COLO668 (cell line): ENCODE measurements around the gene PHLDB1.
A peak's percentile ranks its signal among the peaks of the same experiment; 100 is the strongest.

Experiments used
- DNase-seq: peaks from one replicate; lab custom pipeline; 2025; ENCODE audit not compliant: unreplicated experiment; lab: John Stamatoyannopoulos, UW

The PHLDB1 gene

DNA sequence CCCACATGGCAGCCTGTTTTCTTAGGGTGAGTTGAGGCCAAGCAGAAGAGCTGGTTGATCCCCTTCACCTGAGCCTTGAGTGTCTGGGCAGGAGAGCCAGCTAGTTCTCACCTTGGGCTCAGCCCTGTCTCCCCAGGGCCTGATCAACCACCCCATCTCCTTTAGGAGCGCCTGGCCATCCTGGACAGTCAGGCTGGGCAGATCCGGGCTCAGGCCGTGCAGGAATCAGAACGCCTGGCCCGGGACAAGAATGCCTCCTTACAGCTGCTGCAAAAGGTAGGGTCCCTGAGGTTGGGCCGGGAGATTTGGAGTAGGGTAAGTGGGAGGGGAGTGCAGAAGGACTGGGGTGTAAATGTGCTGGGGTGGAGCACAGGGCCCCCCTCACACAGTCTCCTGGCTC is 31.3 kb downstream of the PHLDB1 start:
- no peak for DNase-seq

DNA sequence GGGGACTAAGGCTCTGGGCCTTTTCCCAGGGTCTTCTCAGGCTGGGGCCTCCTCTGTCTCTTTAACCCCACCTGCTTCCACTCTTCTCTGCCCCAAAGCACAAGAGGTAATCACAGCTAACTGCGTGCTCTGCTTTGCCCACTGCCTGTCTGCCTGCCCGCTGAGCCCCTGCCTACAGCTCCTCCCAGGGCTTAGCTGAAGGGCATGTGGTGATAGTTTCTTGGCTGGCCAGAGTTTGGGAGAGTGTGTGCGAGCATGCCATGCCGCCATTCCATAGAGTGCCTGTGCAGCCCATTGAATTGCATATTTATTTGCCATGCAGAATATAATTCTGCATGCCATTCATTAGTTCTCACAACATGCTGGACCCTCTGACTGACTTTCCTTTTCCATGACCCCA is 32.5 kb downstream of the PHLDB1 start:
- no peak for DNase-seq

- peak; percentile 26 for DNase-seq
Observed at GRCh38 chr11:118640332-118641154, 33.1 kb downstream of the PHLDB1 start.

GRCh38 chr11:118641397-118642019 is 34.1 kb downstream of the PHLDB1 start:
- peak; percentile 96 for DNase-seq

DNA sequence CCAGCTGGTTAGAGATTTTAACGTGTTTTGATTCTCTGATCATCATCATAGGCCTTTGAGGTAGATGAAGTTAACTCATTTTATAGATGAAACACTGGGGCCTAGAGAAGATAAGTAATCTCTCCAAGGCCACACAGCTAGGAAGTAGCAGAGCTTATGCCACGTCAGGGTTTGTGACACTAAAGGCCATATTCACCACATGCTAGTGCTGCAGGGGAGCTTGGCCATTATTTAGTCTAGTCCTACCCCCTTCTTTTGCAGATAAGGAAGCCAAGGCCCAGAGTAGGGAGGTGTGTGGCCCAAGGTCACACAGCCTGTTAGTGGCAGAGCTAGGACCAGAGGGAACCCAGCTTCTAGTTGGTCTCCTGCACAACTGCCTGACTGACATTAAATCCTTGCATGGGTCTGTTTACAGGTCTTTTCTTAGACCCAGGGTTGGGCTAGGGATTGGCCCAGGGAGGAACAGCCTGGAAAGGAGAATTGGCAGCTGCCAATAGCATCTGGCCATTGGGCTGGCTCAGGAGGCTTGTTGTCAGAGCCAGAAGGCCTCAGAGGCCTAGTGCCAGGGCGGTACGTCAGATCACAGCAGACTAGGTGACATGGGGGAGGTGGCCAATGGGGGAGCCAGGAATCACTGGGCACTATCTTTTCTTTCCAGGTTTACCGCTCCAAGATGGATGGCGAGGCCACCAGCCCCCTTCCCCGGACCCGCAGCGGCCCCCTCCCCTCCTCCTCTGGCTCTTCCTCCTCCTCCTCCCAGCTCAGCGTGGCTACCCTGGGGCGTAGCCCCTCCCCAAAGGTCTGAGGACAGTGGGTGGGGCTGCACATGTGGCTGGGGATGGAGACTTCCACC is 36.0 kb downstream of the PHLDB1 start:
- DNase-seq = no peak

DNA sequence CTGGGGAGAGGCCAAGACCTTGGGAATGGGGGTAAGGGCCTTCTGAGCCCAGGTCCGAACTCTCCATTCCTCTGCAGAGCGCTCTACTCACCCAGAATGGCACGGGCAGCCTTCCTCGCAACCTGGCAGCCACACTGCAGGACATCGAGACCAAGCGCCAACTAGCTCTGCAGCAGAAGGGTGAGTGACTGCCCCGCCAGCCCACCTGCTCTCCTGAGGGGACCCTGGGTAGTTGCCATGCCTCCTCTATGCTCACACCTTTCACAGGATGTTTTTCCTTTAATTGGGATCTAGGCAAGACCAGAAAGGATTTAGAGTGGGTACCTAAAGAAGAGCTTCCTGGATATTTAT is 36.6 kb downstream of the PHLDB1 start:
- DNase-seq = no peak

DNA sequence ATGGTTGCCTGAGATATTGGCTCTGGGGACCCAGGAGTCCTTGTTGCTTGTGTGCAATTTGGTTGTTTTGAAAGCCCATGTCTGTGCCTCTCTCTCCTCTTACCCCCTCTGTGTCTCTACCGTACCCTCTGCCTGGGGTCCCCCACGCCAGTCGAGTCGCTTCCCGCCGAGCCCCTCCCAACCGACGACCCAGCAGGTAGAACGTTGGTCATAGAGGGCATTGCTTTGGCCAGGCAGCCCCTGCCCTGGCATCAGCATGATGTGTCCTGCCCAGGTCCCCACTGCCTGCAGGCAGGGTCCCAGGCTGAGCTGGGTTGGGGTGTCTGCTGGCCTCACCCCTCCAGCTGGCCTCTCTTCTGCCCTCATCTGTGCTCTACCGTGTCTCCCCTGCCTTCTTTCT is 37.1 kb downstream of the PHLDB1 start:
- DNase-seq = no peak

DNA sequence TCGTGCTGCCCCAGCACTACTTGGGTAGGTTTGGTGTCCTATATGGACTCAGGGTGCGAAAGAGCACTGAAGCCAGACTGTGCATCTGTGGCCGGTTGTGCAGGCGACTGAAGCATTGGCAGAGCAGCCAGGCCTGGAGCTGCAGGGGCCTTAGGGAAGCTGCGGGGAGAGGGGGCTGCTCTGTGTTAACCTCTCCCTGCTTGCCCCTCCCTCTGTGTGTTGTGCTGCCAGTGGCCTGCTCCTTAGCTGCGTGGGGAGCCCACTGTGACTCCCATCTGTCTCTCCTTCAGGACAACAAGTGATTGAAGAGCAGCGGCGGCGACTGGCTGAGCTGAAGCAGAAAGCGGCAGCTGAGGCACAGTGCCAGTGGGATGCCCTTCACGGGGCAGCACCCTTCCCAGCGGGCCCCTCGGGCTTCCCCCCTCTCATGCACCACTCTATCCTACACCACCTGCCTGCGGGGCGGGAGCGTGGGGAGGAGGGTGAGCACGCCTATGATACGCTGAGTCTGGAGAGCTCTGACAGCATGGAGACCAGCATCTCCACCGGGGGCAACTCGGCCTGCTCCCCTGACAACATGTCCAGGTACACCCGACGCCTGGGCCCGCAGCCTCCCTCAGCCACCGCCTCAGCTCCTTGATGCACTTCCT is 37.8 kb downstream of the PHLDB1 start:
- no peak for DNase-seq

GRCh38 chr11:118646393-118646792 is 39.0 kb downstream of the PHLDB1 start:
- DNase-seq = no peak

GRCh38 chr11:118648291-118648690 is 40.9 kb downstream of the PHLDB1 start:
- DNase-seq = no peak

- no peak for DNase-seq
Observed at GRCh38 chr11:118649941-118650340, 42.5 kb downstream of the PHLDB1 start.

- no peak for DNase-seq
Observed at GRCh38 chr11:118650366-118650765, 43.0 kb downstream of the PHLDB1 start.

- DNase-seq = no peak
Observed at GRCh38 chr11:118651820-118652219, 44.4 kb downstream of the PHLDB1 start.

DNA sequence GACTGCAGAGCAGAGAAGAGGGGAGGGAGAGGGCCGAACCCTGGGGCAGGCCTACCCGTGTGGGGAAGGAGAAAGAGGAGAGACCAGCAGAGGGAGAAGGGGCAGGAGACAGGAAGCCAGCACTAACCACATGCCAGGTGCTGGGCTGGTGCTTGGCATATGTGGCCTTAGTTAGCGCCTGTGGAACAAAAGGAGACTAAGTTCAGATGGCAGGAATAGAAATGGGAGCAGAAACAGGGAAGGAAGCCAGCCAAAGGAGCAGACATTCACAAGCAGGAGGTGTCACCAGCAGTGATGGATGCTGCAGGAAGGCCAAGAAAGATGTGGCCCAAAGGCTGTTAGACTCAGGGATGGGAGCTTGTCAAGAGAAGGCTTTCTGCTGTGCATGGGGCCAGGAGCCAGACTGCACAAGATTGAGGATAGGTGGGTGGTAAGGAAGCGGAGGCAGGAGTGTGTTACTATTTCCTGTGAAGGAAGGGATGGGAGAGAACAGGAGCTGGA is 45.3 kb downstream of the PHLDB1 start:
- DNase-seq = no peak

DNA sequence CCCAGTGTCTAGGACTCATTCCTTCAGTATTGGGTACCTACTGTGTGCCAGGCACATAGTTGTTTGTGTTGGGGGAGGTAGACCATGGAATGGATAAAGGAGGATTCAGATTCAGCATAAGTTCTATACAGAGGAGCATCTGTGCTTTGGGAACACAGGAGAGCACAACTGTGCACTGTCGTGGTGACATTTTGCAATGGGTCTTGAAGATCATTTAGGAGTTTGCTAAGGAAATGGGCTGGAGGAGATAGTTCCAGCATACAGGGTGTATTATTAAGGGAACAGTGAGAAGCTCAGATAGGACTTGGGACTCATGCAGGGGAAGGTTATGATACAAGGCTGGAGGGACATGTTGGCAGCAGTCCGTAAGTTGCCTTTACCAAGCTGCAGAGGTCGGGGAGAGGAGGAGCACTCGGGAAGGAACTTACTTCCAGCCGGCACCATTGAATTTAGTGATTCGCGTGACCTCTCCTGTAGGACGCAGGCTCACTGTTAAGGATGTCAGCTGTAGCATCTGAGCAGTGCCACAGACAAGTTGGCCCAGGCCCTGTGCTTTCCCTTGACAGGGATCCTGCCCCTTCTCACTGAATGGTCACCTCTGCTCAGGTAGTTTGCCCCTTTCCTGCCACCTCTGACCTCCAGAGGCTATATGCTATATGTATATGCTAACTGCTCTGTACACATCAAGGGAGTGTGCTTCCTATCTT is 46.4 kb downstream of the PHLDB1 start:
- DNase-seq = no peak

DNA sequence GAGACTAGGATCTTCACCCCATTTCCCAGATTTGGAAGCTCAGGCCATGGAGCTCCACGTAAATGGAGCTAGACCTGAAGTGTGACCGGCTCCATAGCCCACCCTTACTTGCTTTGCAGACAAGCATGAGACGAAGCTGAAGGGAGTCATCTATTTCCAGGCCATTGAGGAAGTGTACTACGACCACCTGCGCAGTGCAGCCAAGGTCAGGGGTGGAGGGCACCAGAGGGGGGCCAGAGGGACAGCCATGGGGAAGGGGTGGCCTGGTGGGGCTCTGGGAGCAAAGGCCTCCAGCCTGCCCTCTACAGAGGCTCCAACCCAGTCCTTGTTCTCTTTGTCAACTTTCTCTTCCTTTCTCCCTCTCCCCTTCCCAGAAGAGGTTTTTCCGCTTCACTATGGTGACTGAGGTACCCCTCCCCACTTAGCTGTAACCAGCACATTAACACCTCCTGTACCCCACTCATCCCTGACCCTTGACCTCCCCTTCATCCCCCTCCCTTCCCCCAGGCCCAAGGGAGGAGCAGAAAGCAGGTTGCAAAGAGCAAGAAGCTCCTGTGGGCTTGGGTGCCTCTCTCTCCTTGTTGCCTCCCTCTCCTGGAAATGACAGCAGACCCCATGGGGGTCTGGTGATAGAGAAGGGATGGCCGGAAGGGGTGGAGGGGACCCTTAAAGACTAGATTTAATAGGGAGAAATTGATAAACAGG is 48.2 kb downstream of the PHLDB1 start:
- no peak for DNase-seq

GRCh38 chr11:118656563-118657165 is 49.2 kb downstream of the PHLDB1 start:
- no peak for DNase-seq

- no peak for DNase-seq
Observed at GRCh38 chr11:118657238-118657637, 49.8 kb downstream of the PHLDB1 start.

DNA sequence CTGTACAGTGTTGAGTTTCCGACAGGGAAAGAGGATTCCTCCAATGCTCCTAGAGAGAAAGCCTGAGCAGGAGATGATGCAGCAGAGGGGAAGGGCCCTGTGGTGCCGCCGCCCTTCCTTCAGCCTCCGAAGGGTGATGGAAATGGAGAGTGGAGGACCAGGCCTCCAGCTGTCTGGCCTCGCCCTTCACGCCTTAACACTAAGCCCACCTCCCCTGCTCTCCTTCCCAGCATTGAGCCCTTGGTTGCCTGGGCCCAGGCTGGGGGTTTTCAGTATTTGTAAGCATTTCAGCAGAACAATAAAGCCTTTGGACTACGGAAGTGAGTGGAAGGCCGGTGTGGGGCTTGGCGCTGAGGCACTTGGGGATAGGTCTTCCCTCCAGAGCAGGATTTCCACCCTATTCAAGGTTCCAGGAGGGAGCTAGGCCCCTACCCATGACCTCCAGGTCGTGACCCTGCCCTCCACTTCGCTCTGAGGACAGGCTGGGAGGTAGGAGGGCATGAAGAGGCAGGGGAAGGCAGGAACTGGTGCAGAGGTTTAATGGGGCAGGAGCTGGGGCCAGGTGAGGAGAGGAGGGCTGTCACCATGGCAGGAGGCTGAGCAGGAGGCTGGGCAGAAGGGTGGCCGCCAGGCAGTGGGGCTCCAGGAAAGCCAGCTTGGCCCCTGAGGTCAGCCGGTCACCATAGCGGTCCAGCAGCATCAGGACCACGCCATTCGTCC is 50.5 kb downstream of the PHLDB1 start:
- DNase-seq = no peak
